HCEC 1CT (cell line): ENCODE data around the gene SORBS2.

Experiments
- DNase-seq: peaks from one replicate; pipeline ENCODE4 v3.0.0-alpha.2; 2017

SORBS2 gene

GRCh38 chr4:185665655-185666054, 146.3 kb downstream of the SORBS2 start:
- DNase-seq = no peak

GRCh38 chr4:185664481-185664880, 147.5 kb downstream of the SORBS2 start:
- no peak for DNase-seq

- DNase-seq = no peak
These were observed 149.8 kb downstream of the SORBS2 start for GRCh38 chr4:185662030-185662778.

- DNase-seq = no peak
These were observed 151.7 kb downstream of the SORBS2 start for GRCh38 chr4:185660340-185660739.

GRCh38 chr4:185657699-185658098, 154.3 kb downstream of the SORBS2 start:
- DNase-seq = no peak

GRCh38 chr4:185657183-185657582, 154.8 kb downstream of the SORBS2 start:
- DNase-seq = no peak

- peak; percentile 12 for DNase-seq
These were observed 155.5 kb downstream of the SORBS2 start for GRCh38 chr4:185656467-185656931.

GRCh38 chr4:185654965-185655554, 156.9 kb downstream of the SORBS2 start:
- no peak for DNase-seq

GRCh38 chr4:185654311-185654710, 157.7 kb downstream of the SORBS2 start:
- DNase-seq = no peak

GRCh38 chr4:185651851-185652250, 160.1 kb downstream of the SORBS2 start:
- no peak for DNase-seq

- DNase-seq = no peak
These were observed 160.8 kb downstream of the SORBS2 start for GRCh38 chr4:185651137-185651677.

GRCh38 chr4:185648631-185649030, 163.4 kb downstream of the SORBS2 start:
- DNase-seq = no peak

- no peak for DNase-seq
These were observed 166.6 kb downstream of the SORBS2 start for GRCh38 chr4:185645403-185645802.

GRCh38 chr4:185644408-185644807, 167.6 kb downstream of the SORBS2 start:
- no peak for DNase-seq

- no peak for DNase-seq
These were observed 169.1 kb downstream of the SORBS2 start for GRCh38 chr4:185642907-185643306.

- DNase-seq = peak; percentile 49
These were observed 171.0 kb downstream of the SORBS2 start for GRCh38 chr4:185640811-185641675.

- DNase-seq = no peak
These were observed 173.3 kb downstream of the SORBS2 start for GRCh38 chr4:185638548-185639301.

- DNase-seq = no peak
These were observed 173.9 kb downstream of the SORBS2 start for GRCh38 chr4:185638093-185638492.

GRCh38 chr4:185637163-185637875, 174.7 kb downstream of the SORBS2 start:
- no peak for DNase-seq

GRCh38 chr4:185634066-185634652, 177.8 kb downstream of the SORBS2 start:
- DNase-seq = no peak

GRCh38 chr4:185626798-185627197, 185.2 kb downstream of the SORBS2 start:
- DNase-seq = no peak
